ENCODE results near the gene SLC29A4.

SLC29A4 gene

DNA sequence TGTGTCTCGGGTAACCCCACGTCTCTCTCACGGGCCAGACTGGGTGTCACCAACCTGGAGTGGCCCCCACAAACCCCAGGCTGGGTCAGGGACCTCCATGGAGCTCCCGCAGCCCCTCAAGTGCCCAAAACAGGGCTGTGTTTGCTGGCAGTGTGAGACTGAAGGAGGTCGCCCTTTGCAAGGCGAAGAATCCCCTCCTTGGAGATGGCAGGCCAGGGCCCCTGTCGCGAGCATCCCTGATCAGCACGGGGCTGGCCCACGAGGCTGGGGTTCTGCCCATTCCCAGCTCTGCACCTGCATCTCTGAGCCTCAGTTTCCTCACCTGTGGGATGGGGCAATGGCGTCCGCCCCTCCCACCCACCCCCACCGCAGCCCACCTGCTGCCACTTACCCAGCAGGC, 62.4 kb downstream of the SLC29A4 start:
- no peak for DNase-seq (ENCODE audit: low spot score)
- in situ Hi-C loops (cut with MboI; ENCODE audit: low pct_unique_long_range_greater_than_20kb, low sequenced_read_pairs, unreplicated experiment) = no loop called here
- TF ChIP-seq, protein P1, sequence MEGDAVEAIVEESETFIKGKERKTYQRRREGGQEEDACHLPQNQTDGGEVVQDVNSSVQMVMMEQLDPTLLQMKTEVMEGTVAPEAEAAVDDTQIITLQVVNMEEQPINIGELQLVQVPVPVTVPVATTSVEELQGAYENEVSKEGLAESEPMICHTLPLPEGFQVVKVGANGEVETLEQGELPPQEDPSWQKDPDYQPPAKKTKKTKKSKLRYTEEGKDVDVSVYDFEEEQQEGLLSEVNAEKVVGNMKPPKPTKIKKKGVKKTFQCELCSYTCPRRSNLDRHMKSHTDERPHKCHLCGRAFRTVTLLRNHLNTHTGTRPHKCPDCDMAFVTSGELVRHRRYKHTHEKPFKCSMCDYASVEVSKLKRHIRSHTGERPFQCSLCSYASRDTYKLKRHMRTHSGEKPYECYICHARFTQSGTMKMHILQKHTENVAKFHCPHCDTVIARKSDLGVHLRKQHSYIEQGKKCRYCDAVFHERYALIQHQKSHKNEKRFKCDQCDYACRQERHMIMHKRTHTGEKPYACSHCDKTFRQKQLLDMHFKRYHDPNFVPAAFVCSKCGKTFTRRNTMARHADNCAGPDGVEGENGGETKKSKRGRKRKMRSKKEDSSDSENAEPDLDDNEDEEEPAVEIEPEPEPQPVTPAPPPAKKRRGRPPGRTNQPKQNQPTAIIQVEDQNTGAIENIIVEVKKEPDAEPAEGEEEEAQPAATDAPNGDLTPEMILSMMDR (IDR thresholded peaks at IDR 0.05; ENCODE audit: extremely low read depth, insufficient read depth, missing control alignments) = no peak

DNA sequence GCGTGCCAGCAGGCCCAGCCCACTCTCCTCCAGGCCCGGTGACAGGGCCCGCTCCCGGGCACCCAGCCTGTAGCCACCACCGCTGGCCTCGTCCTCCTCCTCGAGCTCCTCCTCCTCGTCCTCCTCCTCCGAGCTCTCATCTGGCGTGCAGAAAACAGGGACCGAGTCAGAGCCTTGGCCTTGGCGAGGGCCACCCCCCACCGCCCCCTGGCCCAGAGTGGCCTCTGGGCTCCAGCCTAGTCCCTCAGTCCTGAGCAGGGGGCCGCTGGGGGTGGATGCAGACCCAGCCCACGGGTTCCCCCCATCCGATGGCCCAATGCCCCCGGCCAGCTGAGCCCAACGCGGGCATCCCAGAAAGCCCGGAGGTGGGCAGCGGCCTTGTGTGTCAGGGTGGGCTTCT, 62.9 kb downstream of the SLC29A4 start:
- TF ChIP-seq, protein P1 (IDR thresholded peaks at IDR 0.05; ENCODE audit: extremely low read depth, insufficient read depth, missing control alignments) = no peak
- in situ Hi-C loops (cut with MboI; ENCODE audit: low pct_unique_long_range_greater_than_20kb, low sequenced_read_pairs, unreplicated experiment) = no loop called here

DNA sequence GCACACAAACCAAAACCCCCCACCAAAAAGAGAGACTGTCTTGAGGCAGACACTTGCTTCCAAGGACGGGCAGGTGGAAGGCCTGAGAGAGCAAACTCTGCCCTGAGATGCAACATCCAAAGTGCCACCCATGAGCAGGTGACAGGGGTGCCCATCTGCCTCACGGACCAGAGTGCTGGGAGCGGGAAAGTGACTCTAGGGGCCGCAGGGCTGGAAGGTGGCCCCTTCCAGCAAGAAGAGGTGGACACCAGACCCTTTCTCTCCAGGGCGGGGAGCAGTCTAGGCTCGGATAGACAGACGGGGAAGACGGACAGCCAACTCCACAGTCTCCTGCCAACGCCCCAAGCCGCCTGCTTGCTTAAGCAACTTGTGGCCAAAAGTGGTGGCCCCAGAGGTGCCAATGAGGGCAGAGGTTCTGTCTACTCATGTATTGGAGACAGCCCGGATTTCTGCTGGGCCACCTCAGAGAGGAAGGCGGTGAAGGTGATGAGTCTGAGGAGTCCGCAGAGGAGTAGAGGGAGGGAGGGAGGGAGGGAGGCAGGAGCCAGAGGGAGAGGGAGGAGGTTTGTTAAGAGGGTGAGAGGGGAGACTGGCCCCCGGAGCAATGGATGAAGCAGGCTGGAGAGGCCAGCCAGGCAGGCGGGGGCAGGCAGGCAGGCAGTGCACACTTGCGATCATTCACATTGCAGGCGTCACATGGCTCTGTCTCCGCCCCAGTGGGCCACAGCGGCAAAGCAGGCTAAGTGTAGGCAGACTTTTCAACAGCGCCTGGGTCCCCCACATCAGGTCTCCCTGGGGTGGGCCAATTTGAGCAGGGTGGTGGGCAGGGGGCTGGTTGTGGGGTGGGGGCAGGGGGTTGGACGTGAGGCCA, 65.6 kb downstream of the SLC29A4 start:
- in situ Hi-C loops (cut with MboI; ENCODE audit: low pct_unique_long_range_greater_than_20kb, low sequenced_read_pairs, unreplicated experiment) = no loop called here
- TF ChIP-seq, protein P1 (IDR thresholded peaks at IDR 0.05; ENCODE audit: extremely low read depth, insufficient read depth, missing control alignments) = no peak

More for the DNA sequence above, 62.9 kb downstream of the SLC29A4 start:
- DNase-seq (ENCODE audit: low spot score) = no peak

DNA sequence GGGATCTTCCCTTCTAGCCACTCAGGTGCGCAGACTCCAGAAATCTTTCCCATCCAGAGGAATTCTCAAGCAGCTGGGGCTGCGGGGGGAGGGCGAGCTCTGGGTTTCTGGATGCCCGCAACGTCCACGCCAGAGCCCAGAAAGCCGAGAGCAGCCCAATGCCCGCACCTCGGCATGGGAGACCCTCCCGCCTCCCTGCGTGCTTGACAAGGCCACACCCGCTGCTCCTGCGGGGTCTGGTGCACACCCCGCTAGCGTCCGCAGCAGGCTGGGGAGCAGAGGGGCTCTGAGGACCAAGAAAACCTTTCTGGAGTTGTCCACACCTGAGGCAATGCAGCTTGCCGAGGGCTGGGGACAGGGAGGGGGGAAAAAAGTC, 66.2 kb downstream of the SLC29A4 start:
- no peak for DNase-seq (ENCODE audit: low spot score)
- TF ChIP-seq, protein P1 (IDR thresholded peaks at IDR 0.05; ENCODE audit: extremely low read depth, insufficient read depth, missing control alignments) = no peak
- in situ Hi-C loops (cut with MboI; ENCODE audit: low pct_unique_long_range_greater_than_20kb, low sequenced_read_pairs, unreplicated experiment) = no loop called here

More for the DNA sequence above, 65.6 kb downstream of the SLC29A4 start:
- no peak for DNase-seq (ENCODE audit: low spot score)

DNA sequence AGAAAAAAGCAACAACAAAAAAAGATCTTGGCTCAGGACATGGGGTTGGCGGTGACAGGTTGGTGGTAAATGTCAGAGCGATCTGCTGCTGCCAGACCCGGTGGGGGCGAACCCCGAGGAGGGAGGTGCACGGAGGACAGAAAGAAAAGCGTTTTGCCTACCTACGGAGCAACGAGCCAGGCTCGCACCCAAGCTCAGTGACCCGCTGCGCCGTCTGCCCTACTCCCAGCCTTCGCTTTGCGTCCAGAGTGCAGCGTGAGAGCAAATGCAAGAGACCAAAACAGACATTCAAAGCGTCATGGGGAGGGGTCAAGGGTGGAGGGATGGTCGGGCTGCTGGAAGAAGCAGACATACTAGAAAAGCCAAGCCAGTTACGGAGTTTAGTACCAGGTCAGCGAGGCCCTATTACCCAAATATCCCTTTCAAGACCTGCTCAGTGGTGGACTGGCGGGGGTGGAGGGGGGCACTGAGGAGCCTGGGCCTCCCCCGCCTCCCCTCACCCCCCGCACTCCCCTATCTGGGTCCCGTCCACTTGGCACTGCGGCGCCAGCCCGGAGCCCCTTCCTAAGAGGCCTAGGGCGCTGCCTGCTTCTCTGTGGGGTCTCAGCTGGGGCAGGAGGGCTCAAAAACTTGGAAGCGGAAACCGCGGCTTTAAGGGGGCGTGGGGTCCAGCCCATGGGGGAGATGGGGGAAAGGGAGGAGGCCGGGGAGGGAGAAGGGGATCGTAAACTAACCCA, 66.9 kb downstream of the SLC29A4 start:
- DNase-seq (ENCODE audit: low spot score) = no peak
- in situ Hi-C loops (cut with MboI; ENCODE audit: low pct_unique_long_range_greater_than_20kb, low sequenced_read_pairs, unreplicated experiment) = no loop called here
- TF ChIP-seq, protein P1 (IDR thresholded peaks at IDR 0.05; ENCODE audit: extremely low read depth, insufficient read depth, missing control alignments) = no peak

DNA sequence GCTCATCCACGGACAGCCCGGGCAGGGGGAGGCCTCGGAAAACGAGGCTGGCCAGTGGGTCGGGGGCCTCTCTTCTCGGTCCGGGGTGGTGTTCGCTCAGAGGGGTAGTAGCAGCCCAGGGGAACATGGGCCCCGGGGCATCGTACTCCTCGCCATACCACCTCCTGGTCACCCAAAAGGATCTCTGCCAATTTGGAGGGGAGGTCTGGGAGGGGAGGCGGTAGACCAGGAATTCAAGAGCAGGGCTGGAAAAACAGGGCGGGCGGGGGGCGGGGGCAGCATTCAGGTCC, 67.4 kb downstream of the SLC29A4 start:
- TF ChIP-seq, protein P1 (IDR thresholded peaks at IDR 0.05; ENCODE audit: extremely low read depth, insufficient read depth, missing control alignments) = no peak
- in situ Hi-C loops (cut with MboI; ENCODE audit: low pct_unique_long_range_greater_than_20kb, low sequenced_read_pairs, unreplicated experiment) = no loop called here
- no peak for DNase-seq (ENCODE audit: low spot score)

All from GM13977 (cell line).